ENCODE measurements around the gene ANKS1B.

ANKS1B gene

GRCh38 chr12:98696036-98696646 is 1288.6 kb downstream of the ANKS1B start:
- no peak for DNase-seq

- DNase-seq = no peak
Observed at GRCh38 chr12:98691351-98691750, 1293.4 kb downstream of the ANKS1B start.

- no peak for DNase-seq
Observed at GRCh38 chr12:98686603-98687002, 1298.1 kb downstream of the ANKS1B start.

Data from cerebellar nuclear complex (tissue), 1 donor.